SJCRH30 (cell line): ENCODE data around the gene SHKBP1. TPM values are rescaled to one million over a fixed set of nuclear protein-coding genes. Genes with fewer than 3 reads are reported as not detected.
"Not testable (repeated sequence)": the region's sequence is repeated elsewhere in the genome, so short reads cannot be mapped to it uniquely, and the experiment has no call there.

ENCODE experiments used
- DNase-seq, 2 experiments: peaks; one replicate each; pipeline ENCODE4 v3.0.0-alpha.2; 2015 to 2020
- H3K27ac ChIP-seq: fragments of 250-450 bp; sonication (Bioruptor Pico); 2 replicates; pipeline ENCODE4 v1.5.1; 2020; ENCODE audit warnings: mild to moderate bottlenecking, moderate library complexity
- H3K27me3 ChIP-seq: fragments of 250-450 bp; sonication (Bioruptor Pico); 2 replicates; pipeline ENCODE4 v1.5.1; 2020; ENCODE audit warnings: mild to moderate bottlenecking, moderate library complexity
- H3K36me3 ChIP-seq: fragments of 250-450 bp; sonication (Bioruptor Pico); 2 replicates; pipeline ENCODE4 v1.5.1; 2020; ENCODE audit warnings: mild to moderate bottlenecking, moderate library complexity
- H3K4me1 ChIP-seq: fragments of 250-450 bp; sonication (Bioruptor Pico); 2 replicates; pipeline ENCODE4 v1.5.1; 2020; ENCODE audit warnings: mild to moderate bottlenecking, moderate library complexity
- H3K4me3 ChIP-seq: fragments of 250-450 bp; sonication (Bioruptor Pico); 2 replicates; pipeline ENCODE4 v1.5.1; 2020; ENCODE audit warnings: mild to moderate bottlenecking, moderate library complexity
- H3K9me3 ChIP-seq: fragments of 250-450 bp; sonication (Bioruptor Pico); replicated peaks from 2 replicates; pipeline ENCODE4 v1.5.1; 2020; ENCODE audit warnings: mild to moderate bottlenecking, moderate library complexity
- total RNA-seq: library from RNA; depleted of rRNA; stranded (reverse); fragments of >200 nt; shearing (Covaris generic); gene quantifications from 2 replicates; pipeline ENCODE4 v1.2.3, GENCODE V29; 2014

The SHKBP1 gene
- total RNA-seq, 1 experiment from 2014 or later, result 46.6 TPM

GRCh38 chr19:40617961-40618360, 41.3 kb downstream of the SHKBP1 start:
- no peak for DNase-seq
- no peaks in the 10 kb centered on the region for H3K4me1 ChIP-seq
- H3K36me3 ChIP-seq, result no peaks in the 10 kb centered on the region

GRCh38 chr19:40619333-40620160, 42.9 kb downstream of the SHKBP1 start:
- no peak for DNase-seq
- no peaks in the 10 kb centered on the region for H3K36me3 ChIP-seq
- H3K27ac ChIP-seq, result no peak overlapping the region
- no peak overlapping the region for H3K4me3 ChIP-seq
- no peaks in the 10 kb centered on the region for H3K9me3 ChIP-seq
- H3K4me1 ChIP-seq, result no peaks in the 10 kb centered on the region
- H3K27me3 ChIP-seq, result no peaks in the 10 kb centered on the region; the same call in 1 of the 2 replicates

More at GRCh38 chr19:40617961-40618360, 41.3 kb downstream of the SHKBP1 start:
- H3K9me3 ChIP-seq, result no peaks in the 10 kb centered on the region
- H3K27ac ChIP-seq, result no peak overlapping the region
- H3K27me3 ChIP-seq, result no peaks in the 10 kb centered on the region; the same call in 1 of the 2 replicates
- no peak overlapping the region for H3K4me3 ChIP-seq

GRCh38 chr19:40620161-40620485, 43.5 kb downstream of the SHKBP1 start:
- no peak overlapping the region for H3K27ac ChIP-seq
- no peaks in the 10 kb centered on the region for H3K9me3 ChIP-seq
- DNase-seq, result no peak
- no peaks in the 10 kb centered on the region for H3K36me3 ChIP-seq
- H3K4me1 ChIP-seq, result no peaks in the 10 kb centered on the region
- no peak overlapping the region for H3K4me3 ChIP-seq
- H3K27me3 ChIP-seq, result no peaks in the 10 kb centered on the region; the same call in 1 of the 2 replicates

- Histone ChIP-seq H3K36me3 (no peaks in the 10 kb centered on the region), H3K4me3 (no peak overlapping the region)
- DNase-seq, result no peak
Observed at GRCh38 chr19:40621283-40621682, 44.6 kb downstream of the SHKBP1 start.

GRCh38 chr19:40621966-40622772, 45.5 kb downstream of the SHKBP1 start:
- DNase-seq, result no peak
- Histone ChIP-seq H3K4me3 (no peak overlapping the region), H3K36me3 (no peaks in the 10 kb centered on the region), H3K9me3 (no peaks in the 10 kb centered on the region), H3K27me3 (no peaks in the 10 kb centered on the region; the same call in 1 of the 2 replicates), H3K27ac (no peak overlapping the region), H3K4me1 (no peaks in the 10 kb centered on the region)

More at GRCh38 chr19:40621283-40621682, 44.6 kb downstream of the SHKBP1 start:
- no peaks in the 10 kb centered on the region; the same call in 1 of the 2 replicates for H3K27me3 ChIP-seq
- no peaks in the 10 kb centered on the region for H3K9me3 ChIP-seq
- H3K27ac ChIP-seq, result no peak overlapping the region
- H3K4me1 ChIP-seq, result no peaks in the 10 kb centered on the region

- no peaks in the 10 kb centered on the region for H3K36me3 ChIP-seq
- no peak overlapping the region for H3K27ac ChIP-seq
- no peak overlapping the region for H3K4me3 ChIP-seq
Observed at GRCh38 chr19:40622773-40623075, 46.1 kb downstream of the SHKBP1 start.

GRCh38 chr19:40623403-40624251, 47.0 kb downstream of the SHKBP1 start:
- Histone ChIP-seq H3K36me3 (no peaks in the 10 kb centered on the region), H3K4me1 (no peaks in the 10 kb centered on the region)
- DNase-seq, result peak; percentile 43 to 54

More at GRCh38 chr19:40622773-40623075, 46.1 kb downstream of the SHKBP1 start:
- DNase-seq, result no peak
- Histone ChIP-seq H3K27me3 (no peaks in the 10 kb centered on the region; the same call in 1 of the 2 replicates), H3K9me3 (no peaks in the 10 kb centered on the region), H3K4me1 (no peaks in the 10 kb centered on the region)

GRCh38 chr19:40624369-40625153, 47.9 kb downstream of the SHKBP1 start:
- H3K4me1 ChIP-seq, H3K9me3 ChIP-seq, DNase-seq, H3K36me3 ChIP-seq, H3K27me3 ChIP-seq, H3K27ac ChIP-seq, H3K4me3 ChIP-seq: not testable (repeated sequence)

More at GRCh38 chr19:40623403-40624251, 47.0 kb downstream of the SHKBP1 start:
- Histone ChIP-seq H3K27me3 (no peaks in the 10 kb centered on the region; the same call in 1 of the 2 replicates), H3K4me3 (no peak overlapping the region), H3K27ac (no peak overlapping the region), H3K9me3 (no peaks in the 10 kb centered on the region)

- Histone ChIP-seq H3K4me3 (no peak overlapping the region), H3K36me3 (no peaks in the 10 kb centered on the region), H3K9me3 (no peaks in the 10 kb centered on the region), H3K27me3 (no peaks in the 10 kb centered on the region), H3K27ac (no peak overlapping the region), H3K4me1 (no peaks in the 10 kb centered on the region)
- no peak for DNase-seq
Observed at GRCh38 chr19:40625406-40626120, 48.9 kb downstream of the SHKBP1 start.

- Histone ChIP-seq H3K36me3 (no peaks in the 10 kb centered on the region), H3K27me3 (0 out of 2 replicates have a peak, but pooled peaks cover 3% of the 10 kb centered on the region), H3K4me1 (no peaks in the 10 kb centered on the region), H3K27ac (no peak overlapping the region), H3K9me3 (no peaks in the 10 kb centered on the region), H3K4me3 (no peak overlapping the region)
- DNase-seq, result no peak
Observed at GRCh38 chr19:40626918-40627317, 50.2 kb downstream of the SHKBP1 start.

- H3K9me3 ChIP-seq, result no peaks in the 10 kb centered on the region
- no peak overlapping the region for H3K27ac ChIP-seq
- H3K36me3 ChIP-seq, result no peaks in the 10 kb centered on the region
- H3K4me1 ChIP-seq, result no peaks in the 10 kb centered on the region
- DNase-seq, result no peak
- 0 out of 2 replicates have a peak, but pooled peaks cover 3% of the 10 kb centered on the region for H3K27me3 ChIP-seq
- H3K4me3 ChIP-seq, result no peak overlapping the region
Observed at GRCh38 chr19:40627486-40628279, 51.0 kb downstream of the SHKBP1 start.

- Histone ChIP-seq H3K4me3 (no peak overlapping the region), H3K27ac (no peak overlapping the region), H3K4me1 (no peaks in the 10 kb centered on the region), H3K9me3 (no peaks in the 10 kb centered on the region), H3K27me3 (peaks cover 18% of the 10 kb centered on the region), H3K36me3 (no peaks in the 10 kb centered on the region)
- DNase-seq, result no peak
Observed at GRCh38 chr19:40629346-40629745, 52.7 kb downstream of the SHKBP1 start.
